ENCODE data around the gene KRTAP10-1. TPM values are rescaled to one million over a fixed set of nuclear protein-coding genes. Genes with fewer than 3 reads are reported as not detected.

KRTAP10-1 gene
- total RNA-seq, 1 experiment from 2014 or later = not detected

- no peak overlapping the region for H3T11ph ChIP-seq (ENCODE audit: low read length)
- no peak overlapping the region for H2BK15ac ChIP-seq (ENCODE audit: low read depth, low read length)
- H3K56ac ChIP-seq (ENCODE audit: insufficient read length, low read depth, low read length) = no peak overlapping the region
- peaks cover 3% of the 10 kb centered on the region for H3K27me3 Mint-ChIP-seq (ENCODE audit: low read depth)
- H2AFZ ChIP-seq (ENCODE audit: low read length) = no peak overlapping the region
- H4K8ac ChIP-seq (replicated peaks; ENCODE audit: insufficient read length, low read depth, low read length) = no peak overlapping the region
- peak overlapping the region in 1 of 3 experiments; percentile 77; a peak in 2 of 7 replicates for H3K27ac Mint-ChIP-seq
- H2BK12ac ChIP-seq (ENCODE audit: insufficient read length, low read depth, low read length) = no peak overlapping the region
- TF ChIP-seq CTCF (conservative IDR thresholded peaks at IDR 0.05) = no peak
- peaks cover 0 to 10% (median 3%) of the 10 kb centered on the region in 3 experiments; a peak in 5 of 7 replicates for H3K36me3 Mint-ChIP-seq (ENCODE audit: insufficient read depth in 1 of 3, low read depth in 3 of 3)
- H3K79me1 ChIP-seq (ENCODE audit: insufficient read depth, low read depth, low read length, poor library complexity, severe bottlenecking) = no peaks in the 10 kb centered on the region
- no peaks in the 10 kb centered on the region for H3K9me3 ChIP-seq (ENCODE audit: control insufficient read depth, low read depth, low read length)
- WGBS (ENCODE audit: extremely low coverage, insufficient read length, low lambda C conversion rate) = no CpG with 5 or more reads among the region's 21 CpGs
- no peaks in the 10 kb centered on the region for H3K4me1 ChIP-seq (ENCODE audit: insufficient read depth, low read length)
- H3K4me2 ChIP-seq (ENCODE audit: insufficient read depth, insufficient read length, low read length) = no peak overlapping the region
- no peak overlapping the region for H3K18ac ChIP-seq (ENCODE audit: insufficient read length, low read depth, low read length)
- H3K23me2 ChIP-seq (ENCODE audit: insufficient read length, low read depth, low read length, poor library complexity, severe bottlenecking) = no peaks in the 10 kb centered on the region
- H3K9ac ChIP-seq (ENCODE audit: extremely low read depth, insufficient read length, low read length) = no peak overlapping the region
- no peak overlapping the region for H4K91ac ChIP-seq (ENCODE audit: insufficient read length, low read depth, low read length)
- no peaks in the 10 kb centered on the region for H3K9me3 Mint-ChIP-seq
- peaks cover 2% of the 10 kb centered on the region for H4K20me1 ChIP-seq (ENCODE audit: control insufficient read depth, insufficient read depth, insufficient read length)
- no peak overlapping the region for H3K23ac ChIP-seq (ENCODE audit: insufficient read length, low read depth, low read length)
- no peak overlapping the region for H2BK20ac ChIP-seq (ENCODE audit: low read depth, low read length, poor library complexity, severe bottlenecking)
- H3K4me1 Mint-ChIP-seq = peaks cover 0 to 8% of the 10 kb centered on the region in 2 experiments; a peak in 2 of 4 replicates
- no peak overlapping the region; the same call in 1 of the 2 replicates for H3K14ac ChIP-seq (ENCODE audit: insufficient read depth, low read length)
- H3K27ac ChIP-seq (ENCODE audit: insufficient read length, low read depth, low read length) = no peak overlapping the region
- H2BK120ac ChIP-seq (ENCODE audit: low read depth, low read length, poor library complexity, severe bottlenecking) = no peak overlapping the region
- no peaks in the 10 kb centered on the region for H3K27me3 ChIP-seq (ENCODE audit: insufficient read depth, low read length)
- no peak overlapping the region for H2BK5ac ChIP-seq (ENCODE audit: insufficient read length, low read length)
- H3K4me3 Mint-ChIP-seq = no peak overlapping the region
- no peak for DNase-seq
- no peak overlapping the region for H2AK5ac ChIP-seq (ENCODE audit: insufficient read length, low read length)
- no peak overlapping the region for H3K4ac ChIP-seq (ENCODE audit: low read depth, low read length)
- no peak overlapping the region for H4K5ac ChIP-seq (ENCODE audit: insufficient read length, low read depth, low read length)
- no peaks in the 10 kb centered on the region for H3K79me2 ChIP-seq (ENCODE audit: insufficient read depth, low read length)
Measured at GRCh38 chr21:44512496-44513388, 27.3 kb downstream of the KRTAP10-1 start.
